ENCODE measurements around the gene AKAP12. TPM values are rescaled to one million over a fixed set of nuclear protein-coding genes. Genes with fewer than 3 reads are reported as not detected.
"Not testable (repeated sequence)": the region's sequence is repeated elsewhere in the genome, so short reads cannot be mapped to it uniquely, and the experiment has no call there.

The AKAP12 gene
- total RNA-seq, 1 donor from 2014 or later: 736 TPM

- no peak overlapping the region for H3K4me3 Mint-ChIP-seq
- no peaks in the 10 kb centered on the region for H3K27me3 Mint-ChIP-seq (ENCODE audit: low read depth)
- no peak overlapping the region for H3K27ac Mint-ChIP-seq
- H3K36me3 Mint-ChIP-seq: peaks cover 19% of the 10 kb centered on the region
- no peak for DNase-seq (ENCODE audit: low spot score in 2 of 2, unreplicated experiment in 2 of 2)
- peaks cover 18% of the 10 kb centered on the region for H3K4me1 Mint-ChIP-seq
- peaks cover 13% of the 10 kb centered on the region for H3K9me3 Mint-ChIP-seq
- no peak for TF ChIP-seq CTCF (IDR thresholded peaks at IDR 0.05; ENCODE audit: unreplicated experiment)
These were observed 137.3 kb downstream of the AKAP12 start for GRCh38 chr6:151377095-151377494.

- Mint-ChIP-seq H3K36me3 (peaks cover 14% of the 10 kb centered on the region), H3K9me3 (peaks cover 13% of the 10 kb centered on the region), H3K27ac (peak overlapping the region; percentile 19), H3K27me3 (ENCODE audit: low read depth) (no peaks in the 10 kb centered on the region), H3K4me3 (no peak overlapping the region), H3K4me1 (peaks cover 6% of the 10 kb centered on the region)
- no peak for DNase-seq (ENCODE audit: low spot score in 2 of 2, unreplicated experiment in 2 of 2)
- no peak for TF ChIP-seq CTCF (IDR thresholded peaks at IDR 0.05; ENCODE audit: unreplicated experiment)
These were observed 140.4 kb downstream of the AKAP12 start for GRCh38 chr6:151379933-151380847.

GRCh38 chr6:151380848-151381205, 141.1 kb downstream of the AKAP12 start:
- Mint-ChIP-seq H3K27ac (peak overlapping the region; percentile 16), H3K4me3 (no peak overlapping the region), H3K27me3 (ENCODE audit: low read depth) (no peaks in the 10 kb centered on the region), H3K4me1 (peaks cover 6% of the 10 kb centered on the region), H3K9me3 (peaks cover 11% of the 10 kb centered on the region), H3K36me3 (peaks cover 13% of the 10 kb centered on the region)
- DNase-seq (ENCODE audit: low spot score in 2 of 2, unreplicated experiment in 2 of 2): no peak
- TF ChIP-seq CTCF (IDR thresholded peaks at IDR 0.05; ENCODE audit: unreplicated experiment): no peak

- H3K4me1 Mint-ChIP-seq: peaks cover 6% of the 10 kb centered on the region
- H3K36me3 Mint-ChIP-seq: peaks cover 4% of the 10 kb centered on the region
- DNase-seq (ENCODE audit: low spot score in 2 of 2, unreplicated experiment in 2 of 2): no peak
- H3K4me3 Mint-ChIP-seq: no peak overlapping the region
- TF ChIP-seq CTCF (IDR thresholded peaks at IDR 0.05; ENCODE audit: unreplicated experiment): no peak
- H3K9me3 Mint-ChIP-seq: peaks cover 3% of the 10 kb centered on the region
- H3K27me3 Mint-ChIP-seq (ENCODE audit: low read depth): no peaks in the 10 kb centered on the region
- H3K27ac Mint-ChIP-seq: no peak overlapping the region
These were observed 142.0 kb downstream of the AKAP12 start for GRCh38 chr6:151381722-151382121.

GRCh38 chr6:151382631-151383030, 142.9 kb downstream of the AKAP12 start:
- not testable (repeated sequence) for H3K27me3 Mint-ChIP-seq (ENCODE audit: low read depth); H3K4me3 Mint-ChIP-seq; DNase-seq (ENCODE audit: low spot score in 2 of 2, unreplicated experiment in 2 of 2); H3K36me3 Mint-ChIP-seq; H3K9me3 Mint-ChIP-seq; H3K27ac Mint-ChIP-seq
- H3K4me1 Mint-ChIP-seq: peaks cover 12% of the 10 kb centered on the region

GRCh38 chr6:151384151-151384550, 144.4 kb downstream of the AKAP12 start:
- Mint-ChIP-seq H3K4me1 (peaks cover 17% of the 10 kb centered on the region), H3K9me3 (no peaks in the 10 kb centered on the region), H3K27ac (no peak overlapping the region), H3K27me3 (ENCODE audit: low read depth) (no peaks in the 10 kb centered on the region), H3K36me3 (peaks cover 1% of the 10 kb centered on the region), H3K4me3 (no peak overlapping the region)
- no peak for DNase-seq (ENCODE audit: low spot score in 2 of 2, unreplicated experiment in 2 of 2)
- TF ChIP-seq CTCF (IDR thresholded peaks at IDR 0.05; ENCODE audit: unreplicated experiment): no peak
